Sigmoid colon (tissue), 4 donors: ENCODE measurements around the gene SLC35A2.

Source experiments
- EP300 ChIP-seq, 4 donors: sonication (generic); formaldehyde crosslinking; IDR thresholded peaks; one replicate each; pipeline ENCODE4 v1.6.1; 2017; ENCODE audit warnings: antibody characterized with exemption in 4 of 4
- POLR2A ChIP-seq, 2 donors: fragments of 450-650 bp; IDR thresholded peaks; one replicate each; pipeline ENCODE4 v1.6.1; 2016; ENCODE audit warnings: antibody characterized with exemption in 2 of 2, mild to moderate bottlenecking in 2 of 2, moderate library complexity in 2 of 2
- TF ChIP-seq, protein P1 (sequence below), 4 experiments: fragments of 450-650 bp in 3 of 4; fragments of 200-600 bp in 1 of 4; IDR thresholded peaks; one replicate each; pipeline ENCODE4 v1.5.1; 2016 to 2019; ENCODE audit warnings: antibody characterized with exemption in 4 of 4, mild to moderate bottlenecking in 3 of 4, moderate library complexity in 2 of 4

GRCh38 chrX:48854898-48855297 lies 56.5 kb downstream of the SLC35A2 start:
- TF ChIP-seq, protein P1, sequence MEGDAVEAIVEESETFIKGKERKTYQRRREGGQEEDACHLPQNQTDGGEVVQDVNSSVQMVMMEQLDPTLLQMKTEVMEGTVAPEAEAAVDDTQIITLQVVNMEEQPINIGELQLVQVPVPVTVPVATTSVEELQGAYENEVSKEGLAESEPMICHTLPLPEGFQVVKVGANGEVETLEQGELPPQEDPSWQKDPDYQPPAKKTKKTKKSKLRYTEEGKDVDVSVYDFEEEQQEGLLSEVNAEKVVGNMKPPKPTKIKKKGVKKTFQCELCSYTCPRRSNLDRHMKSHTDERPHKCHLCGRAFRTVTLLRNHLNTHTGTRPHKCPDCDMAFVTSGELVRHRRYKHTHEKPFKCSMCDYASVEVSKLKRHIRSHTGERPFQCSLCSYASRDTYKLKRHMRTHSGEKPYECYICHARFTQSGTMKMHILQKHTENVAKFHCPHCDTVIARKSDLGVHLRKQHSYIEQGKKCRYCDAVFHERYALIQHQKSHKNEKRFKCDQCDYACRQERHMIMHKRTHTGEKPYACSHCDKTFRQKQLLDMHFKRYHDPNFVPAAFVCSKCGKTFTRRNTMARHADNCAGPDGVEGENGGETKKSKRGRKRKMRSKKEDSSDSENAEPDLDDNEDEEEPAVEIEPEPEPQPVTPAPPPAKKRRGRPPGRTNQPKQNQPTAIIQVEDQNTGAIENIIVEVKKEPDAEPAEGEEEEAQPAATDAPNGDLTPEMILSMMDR (IDR thresholded peaks at IDR 0.05), result no peak
- no peak for TF ChIP-seq POLR2A (IDR thresholded peaks at IDR 0.05)
- no peak for TF ChIP-seq EP300 (IDR thresholded peaks at IDR 0.05)
